ENCODE data around the gene ALCAM.
"Not testable (repeated sequence)": the region's sequence is repeated elsewhere in the genome, so short reads cannot be mapped to it uniquely, and the experiment has no call there.

Gene ALCAM

GRCh38 chr3:105377716-105378115 is 11.0 kb downstream of the ALCAM start:
- Histone ChIP-seq H3K9ac (ENCODE audit: low read length) (no peak overlapping the region), H3K4me1 (ENCODE audit: control insufficient read depth, insufficient read depth, low read length) (no peaks in the 10 kb centered on the region), H3K27ac (ENCODE audit: low read depth, low read length) (no peak overlapping the region), H3K27me3 (ENCODE audit: control insufficient read depth, insufficient read depth, low read length) (no peaks in the 10 kb centered on the region), H3K4me3 (ENCODE audit: low read length) (no peak overlapping the region), H3K36me3 (ENCODE audit: control insufficient read depth, insufficient read depth, low read length) (no peaks in the 10 kb centered on the region)

- Histone ChIP-seq H3K9ac (ENCODE audit: low read length) (no peak overlapping the region), H3K4me3 (ENCODE audit: low read length) (no peak overlapping the region), H3K36me3 (ENCODE audit: control insufficient read depth, insufficient read depth, low read length) (no peaks in the 10 kb centered on the region), H3K27ac (ENCODE audit: low read depth, low read length) (no peak overlapping the region), H3K4me1 (ENCODE audit: control insufficient read depth, insufficient read depth, low read length) (no peaks in the 10 kb centered on the region), H3K27me3 (ENCODE audit: control insufficient read depth, insufficient read depth, low read length) (no peaks in the 10 kb centered on the region)
Observed at GRCh38 chr3:105385179-105385578, 18.5 kb downstream of the ALCAM start.

- H3K27me3 ChIP-seq (ENCODE audit: control insufficient read depth, insufficient read depth, low read length), result no peaks in the 10 kb centered on the region
- H3K9ac ChIP-seq (ENCODE audit: low read length), result no peak overlapping the region
- no peak overlapping the region for H3K4me3 ChIP-seq (ENCODE audit: low read length)
- no peak overlapping the region for H3K27ac ChIP-seq (ENCODE audit: low read depth, low read length)
- H3K4me1 ChIP-seq (ENCODE audit: control insufficient read depth, insufficient read depth, low read length), result no peaks in the 10 kb centered on the region
- H3K36me3 ChIP-seq (ENCODE audit: control insufficient read depth, insufficient read depth, low read length), result no peaks in the 10 kb centered on the region
Observed at GRCh38 chr3:105385819-105386508, 19.3 kb downstream of the ALCAM start.

GRCh38 chr3:105387122-105387751 is 20.5 kb downstream of the ALCAM start:
- no peak overlapping the region for H3K4me3 ChIP-seq (ENCODE audit: low read length)
- H3K9ac ChIP-seq (ENCODE audit: low read length), result no peak overlapping the region
- no peaks in the 10 kb centered on the region for H3K27me3 ChIP-seq (ENCODE audit: control insufficient read depth, insufficient read depth, low read length)
- H3K27ac ChIP-seq (ENCODE audit: low read depth, low read length), result no peak overlapping the region
- no peaks in the 10 kb centered on the region for H3K36me3 ChIP-seq (ENCODE audit: control insufficient read depth, insufficient read depth, low read length)
- H3K4me1 ChIP-seq (ENCODE audit: control insufficient read depth, insufficient read depth, low read length), result no peaks in the 10 kb centered on the region

GRCh38 chr3:105388176-105388575 is 21.5 kb downstream of the ALCAM start:
- no peaks in the 10 kb centered on the region for H3K27me3 ChIP-seq (ENCODE audit: control insufficient read depth, insufficient read depth, low read length)
- H3K9ac ChIP-seq (ENCODE audit: low read length), result no peak overlapping the region
- H3K4me1 ChIP-seq (ENCODE audit: control insufficient read depth, insufficient read depth, low read length), result no peaks in the 10 kb centered on the region
- H3K27ac ChIP-seq (ENCODE audit: low read depth, low read length), result no peak overlapping the region
- no peak overlapping the region for H3K4me3 ChIP-seq (ENCODE audit: low read length)
- H3K36me3 ChIP-seq (ENCODE audit: control insufficient read depth, insufficient read depth, low read length), result no peaks in the 10 kb centered on the region

GRCh38 chr3:105389759-105390158 is 23.1 kb downstream of the ALCAM start:
- not testable (repeated sequence) for H3K4me3 ChIP-seq (ENCODE audit: low read length); H3K36me3 ChIP-seq (ENCODE audit: control insufficient read depth, insufficient read depth, low read length); H3K27me3 ChIP-seq (ENCODE audit: control insufficient read depth, insufficient read depth, low read length); H3K27ac ChIP-seq (ENCODE audit: low read depth, low read length); H3K4me1 ChIP-seq (ENCODE audit: control insufficient read depth, insufficient read depth, low read length); H3K9ac ChIP-seq (ENCODE audit: low read length)

- not testable (repeated sequence) for H3K27me3 ChIP-seq (ENCODE audit: control insufficient read depth, insufficient read depth, low read length); H3K36me3 ChIP-seq (ENCODE audit: control insufficient read depth, insufficient read depth, low read length); H3K9ac ChIP-seq (ENCODE audit: low read length); H3K27ac ChIP-seq (ENCODE audit: low read depth, low read length); H3K4me1 ChIP-seq (ENCODE audit: control insufficient read depth, insufficient read depth, low read length); H3K4me3 ChIP-seq (ENCODE audit: low read length)
Observed at GRCh38 chr3:105392598-105392997, 25.9 kb downstream of the ALCAM start.

- Histone ChIP-seq H3K4me3 (ENCODE audit: low read length) (no peak overlapping the region), H3K9ac (ENCODE audit: low read length) (no peak overlapping the region), H3K4me1 (ENCODE audit: control insufficient read depth, insufficient read depth, low read length) (no peaks in the 10 kb centered on the region), H3K27me3 (ENCODE audit: control insufficient read depth, insufficient read depth, low read length) (no peaks in the 10 kb centered on the region), H3K27ac (ENCODE audit: low read depth, low read length) (no peak overlapping the region), H3K36me3 (ENCODE audit: control insufficient read depth, insufficient read depth, low read length) (no peaks in the 10 kb centered on the region)
Observed at GRCh38 chr3:105394177-105394576, 27.5 kb downstream of the ALCAM start.

GRCh38 chr3:105397974-105398373 is 31.3 kb downstream of the ALCAM start:
- Histone ChIP-seq H3K4me3 (ENCODE audit: low read length) (no peak overlapping the region), H3K27ac (ENCODE audit: low read depth, low read length) (no peak overlapping the region), H3K4me1 (ENCODE audit: control insufficient read depth, insufficient read depth, low read length) (no peaks in the 10 kb centered on the region), H3K9ac (ENCODE audit: low read length) (no peak overlapping the region), H3K36me3 (ENCODE audit: control insufficient read depth, insufficient read depth, low read length) (no peaks in the 10 kb centered on the region), H3K27me3 (ENCODE audit: control insufficient read depth, insufficient read depth, low read length) (no peaks in the 10 kb centered on the region)

- Histone ChIP-seq H3K27me3 (ENCODE audit: control insufficient read depth, insufficient read depth, low read length) (no peaks in the 10 kb centered on the region), H3K36me3 (ENCODE audit: control insufficient read depth, insufficient read depth, low read length) (no peaks in the 10 kb centered on the region), H3K4me1 (ENCODE audit: control insufficient read depth, insufficient read depth, low read length) (no peaks in the 10 kb centered on the region), H3K4me3 (ENCODE audit: low read length) (no peak overlapping the region), H3K27ac (ENCODE audit: low read depth, low read length) (no peak overlapping the region), H3K9ac (ENCODE audit: low read length) (no peak overlapping the region)
Observed at GRCh38 chr3:105398437-105398836, 31.7 kb downstream of the ALCAM start.

- no peaks in the 10 kb centered on the region for H3K4me1 ChIP-seq (ENCODE audit: control insufficient read depth, insufficient read depth, low read length)
- no peaks in the 10 kb centered on the region for H3K27me3 ChIP-seq (ENCODE audit: control insufficient read depth, insufficient read depth, low read length)
- H3K36me3 ChIP-seq (ENCODE audit: control insufficient read depth, insufficient read depth, low read length), result no peaks in the 10 kb centered on the region
- H3K9ac ChIP-seq (ENCODE audit: low read length), result no peak overlapping the region
- no peak overlapping the region for H3K4me3 ChIP-seq (ENCODE audit: low read length)
- H3K27ac ChIP-seq (ENCODE audit: low read depth, low read length), result no peak overlapping the region
Observed at GRCh38 chr3:105399062-105399461, 32.4 kb downstream of the ALCAM start.

- no peak overlapping the region for H3K4me3 ChIP-seq (ENCODE audit: low read length)
- no peaks in the 10 kb centered on the region for H3K27me3 ChIP-seq (ENCODE audit: control insufficient read depth, insufficient read depth, low read length)
- no peaks in the 10 kb centered on the region for H3K4me1 ChIP-seq (ENCODE audit: control insufficient read depth, insufficient read depth, low read length)
- no peak overlapping the region for H3K9ac ChIP-seq (ENCODE audit: low read length)
- no peaks in the 10 kb centered on the region for H3K36me3 ChIP-seq (ENCODE audit: control insufficient read depth, insufficient read depth, low read length)
- H3K27ac ChIP-seq (ENCODE audit: low read depth, low read length), result no peak overlapping the region
Observed at GRCh38 chr3:105399611-105400010, 32.9 kb downstream of the ALCAM start.

GRCh38 chr3:105401254-105401653 is 34.5 kb downstream of the ALCAM start:
- H3K27ac ChIP-seq (ENCODE audit: low read depth, low read length), result no peak overlapping the region

More at GRCh38 chr3:105401254-105401653, 34.5 kb downstream of the ALCAM start:
- no peaks in the 10 kb centered on the region for H3K4me1 ChIP-seq (ENCODE audit: control insufficient read depth, insufficient read depth, low read length)
- no peak overlapping the region for H3K9ac ChIP-seq (ENCODE audit: low read length)
- H3K27me3 ChIP-seq (ENCODE audit: control insufficient read depth, insufficient read depth, low read length), result no peaks in the 10 kb centered on the region
- no peaks in the 10 kb centered on the region for H3K36me3 ChIP-seq (ENCODE audit: control insufficient read depth, insufficient read depth, low read length)
- no peak overlapping the region for H3K4me3 ChIP-seq (ENCODE audit: low read length)
